Measurements from ENCODE around the gene NFIX. TPM values are rescaled to one million over a fixed set of nuclear protein-coding genes. Genes with fewer than 3 reads are reported as not detected.

NFIX gene
- total and polyA plus RNA-seq, 9 of the 15 experiments (the other 6 are each of a cell fraction or from before 2014, with no cell fraction given) = 0.28 to 26.8 (median 5.4) TPM

- TF ChIP-seq GTF2A2 (tag; IDR thresholded peaks at IDR 0.05) (no peak), DMBX1 (CRISPR knock-in tag; IDR thresholded peaks at IDR 0.05; ENCODE audit: borderline replicate concordance) (no peak), SMARCC2 (IDR thresholded peaks at IDR 0.05; ENCODE audit: low read depth) (peak; percentile 29; the same call in 1 of the 2 replicates), TFE3 (CRISPR knock-in tag; IDR thresholded peaks at IDR 0.05) (no peak), NONO (IDR thresholded peaks at IDR 0.05; ENCODE audit: low read depth in 2 of 2, low read length in 1 of 2) (no peak), ZC3H4 (CRISPR knock-in tag; IDR thresholded peaks at IDR 0.05; ENCODE audit: borderline replicate concordance) (no peak), RBBP5 (IDR thresholded peaks at IDR 0.05; ENCODE audit: borderline replicate concordance, insufficient read depth, low read length, poor library complexity, severe bottlenecking) (peak; percentile 72), HNRNPLL (IDR thresholded peaks at IDR 0.05; ENCODE audit: low read depth, low read length, poor library complexity, severe bottlenecking) (no peak), ZNF449 (CRISPR knock-in tag; IDR thresholded peaks at IDR 0.05) (no peak), CREBBP (IDR thresholded peaks at IDR 0.05; ENCODE audit: low read depth, low read length) (no peak), SMC3 (conservative IDR thresholded peaks at IDR 0.05; ENCODE audit: insufficient read depth, low read depth, low read length) (no peak), PRDM10 (IDR thresholded peaks at IDR 0.05; ENCODE audit: partially characterized antibody) (peak; percentile 90), SMARCA4 (IDR thresholded peaks at IDR 0.05) (peak; percentile 53; the same call in 1 of the 2 replicates), RBM34 (IDR thresholded peaks at IDR 0.05; ENCODE audit: borderline replicate concordance, insufficient read depth, low read length) (no peak), PML (IDR thresholded peaks at IDR 0.05; ENCODE audit: low read length) (no peak), ZNF639 (CRISPR knock-in tag; conservative IDR thresholded peaks at IDR 0.05 in 1 of 2, IDR thresholded peaks at IDR 0.05 in 1 of 2) (no peak), RFX5 (IDR thresholded peaks at IDR 0.05; ENCODE audit: low read depth, low read length) (no peak)
Observed at GRCh38 chr19:13022859-13023636, 27.8 kb downstream of the NFIX start (continued).
